ENCODE measurements around the gene SLC16A1. TPM values are rescaled to one million over a fixed set of nuclear protein-coding genes. Genes with fewer than 3 reads are reported as not detected.
"Not testable (repeated sequence)": the region's sequence is repeated elsewhere in the genome, so short reads cannot be mapped to it uniquely, and the experiment has no call there.

The SLC16A1 gene
- polyA plus RNA-seq, 1 donor: 43.0 TPM

- H3K27ac ChIP-seq (ENCODE audit: low read length): peak overlapping the region; percentile 86
- H3K36me3 ChIP-seq (ENCODE audit: control insufficient read depth, insufficient read depth, low read length): no peaks in the 10 kb centered on the region
- H3K27me3 ChIP-seq (ENCODE audit: control insufficient read depth, insufficient read depth, low read length): no peaks in the 10 kb centered on the region
- DNase-seq: peak; percentile 89 to 95
- no peaks in the 10 kb centered on the region for H3K9me3 ChIP-seq (ENCODE audit: control insufficient read depth, low read depth, low read length)
- WGBS (ENCODE audit: insufficient coverage, low lambda C conversion rate): 33% methylated on average over 3 of the region's 4 CpGs
- H3K4me1 ChIP-seq (ENCODE audit: control insufficient read depth, insufficient read depth, low read length): peaks cover 23% of the 10 kb centered on the region
- H3K4me3 ChIP-seq (ENCODE audit: low read length): no peak overlapping the region
Measured at GRCh38 chr1:112904831-112905261, 51.1 kb downstream of the SLC16A1 start.

- DNase-seq: peak in 1 of 2 donors; percentile 43
- H3K27ac ChIP-seq (ENCODE audit: low read length): peak overlapping the region; percentile 86
- no CpG with 5 or more reads among the region's 5 CpGs for WGBS (ENCODE audit: insufficient coverage, low lambda C conversion rate)
Measured at GRCh38 chr1:112904071-112904830, 51.7 kb downstream of the SLC16A1 start.

GRCh38 chr1:112902221-112902620 lies 53.8 kb downstream of the SLC16A1 start:
- Histone ChIP-seq H3K4me3 (ENCODE audit: low read length) (no peak overlapping the region), H3K4me1 (ENCODE audit: control insufficient read depth, insufficient read depth, low read length) (peaks cover 23% of the 10 kb centered on the region), H3K27me3 (ENCODE audit: control insufficient read depth, insufficient read depth, low read length) (no peaks in the 10 kb centered on the region), H3K9me3 (ENCODE audit: control insufficient read depth, low read depth, low read length) (no peaks in the 10 kb centered on the region), H3K27ac (ENCODE audit: low read length) (no peak overlapping the region), H3K36me3 (ENCODE audit: control insufficient read depth, insufficient read depth, low read length) (no peaks in the 10 kb centered on the region)
- no peak for DNase-seq

More at GRCh38 chr1:112904071-112904830, 51.7 kb downstream of the SLC16A1 start:
- Histone ChIP-seq H3K4me3 (ENCODE audit: low read length) (no peak overlapping the region), H3K27me3 (ENCODE audit: control insufficient read depth, insufficient read depth, low read length) (no peaks in the 10 kb centered on the region), H3K36me3 (ENCODE audit: control insufficient read depth, insufficient read depth, low read length) (no peaks in the 10 kb centered on the region), H3K9me3 (ENCODE audit: control insufficient read depth, low read depth, low read length) (no peaks in the 10 kb centered on the region), H3K4me1 (ENCODE audit: control insufficient read depth, insufficient read depth, low read length) (peaks cover 23% of the 10 kb centered on the region)

GRCh38 chr1:112901387-112901786 lies 54.6 kb downstream of the SLC16A1 start:
- no peak for DNase-seq
- Histone ChIP-seq H3K4me1 (ENCODE audit: control insufficient read depth, insufficient read depth, low read length) (peaks cover 17% of the 10 kb centered on the region), H3K36me3 (ENCODE audit: control insufficient read depth, insufficient read depth, low read length) (no peaks in the 10 kb centered on the region), H3K4me3 (ENCODE audit: low read length) (no peak overlapping the region), H3K27me3 (ENCODE audit: control insufficient read depth, insufficient read depth, low read length) (no peaks in the 10 kb centered on the region), H3K9me3 (ENCODE audit: control insufficient read depth, low read depth, low read length) (peaks cover 2% of the 10 kb centered on the region), H3K27ac (ENCODE audit: low read length) (no peak overlapping the region)
- no CpG with 5 or more reads among the region's 2 CpGs for WGBS (ENCODE audit: insufficient coverage, low lambda C conversion rate)

- H3K9me3 ChIP-seq (ENCODE audit: control insufficient read depth, low read depth, low read length): peaks cover 16% of the 10 kb centered on the region
- H3K4me1 ChIP-seq (ENCODE audit: control insufficient read depth, insufficient read depth, low read length): no peaks in the 10 kb centered on the region
- no peaks in the 10 kb centered on the region for H3K36me3 ChIP-seq (ENCODE audit: control insufficient read depth, insufficient read depth, low read length)
- H3K27ac ChIP-seq (ENCODE audit: low read length): no peak overlapping the region
- H3K4me3 ChIP-seq (ENCODE audit: low read length): no peak overlapping the region
- no peak for DNase-seq
- no peaks in the 10 kb centered on the region for H3K27me3 ChIP-seq (ENCODE audit: control insufficient read depth, insufficient read depth, low read length)
Measured at GRCh38 chr1:112896783-112897182, 59.2 kb downstream of the SLC16A1 start.

GRCh38 chr1:112894561-112895011 lies 61.4 kb downstream of the SLC16A1 start:
- Histone ChIP-seq H3K36me3 (ENCODE audit: control insufficient read depth, insufficient read depth, low read length) (no peaks in the 10 kb centered on the region), H3K27me3 (ENCODE audit: control insufficient read depth, insufficient read depth, low read length) (no peaks in the 10 kb centered on the region), H3K4me1 (ENCODE audit: control insufficient read depth, insufficient read depth, low read length) (no peaks in the 10 kb centered on the region), H3K27ac (ENCODE audit: low read length) (no peak overlapping the region), H3K9me3 (ENCODE audit: control insufficient read depth, low read depth, low read length) (peaks cover 16% of the 10 kb centered on the region), H3K4me3 (ENCODE audit: low read length) (no peak overlapping the region)
- WGBS (ENCODE audit: insufficient coverage, low lambda C conversion rate): no CpG with 5 or more reads among the region's 35 CpGs
- no peak for DNase-seq

- Histone ChIP-seq H3K9me3 (ENCODE audit: control insufficient read depth, low read depth, low read length) (peaks cover 16% of the 10 kb centered on the region), H3K36me3 (ENCODE audit: control insufficient read depth, insufficient read depth, low read length) (no peaks in the 10 kb centered on the region), H3K4me1 (ENCODE audit: control insufficient read depth, insufficient read depth, low read length) (no peaks in the 10 kb centered on the region), H3K27me3 (ENCODE audit: control insufficient read depth, insufficient read depth, low read length) (no peaks in the 10 kb centered on the region), H3K4me3 (ENCODE audit: low read length) (no peak overlapping the region), H3K27ac (ENCODE audit: low read length) (no peak overlapping the region)
- no peak for DNase-seq
- WGBS (ENCODE audit: insufficient coverage, low lambda C conversion rate): no CpG with 5 or more reads among the region's 3 CpGs
Measured at GRCh38 chr1:112894010-112894292, 62.0 kb downstream of the SLC16A1 start.

GRCh38 chr1:112893288-112894009 lies 62.5 kb downstream of the SLC16A1 start:
- Histone ChIP-seq H3K36me3 (ENCODE audit: control insufficient read depth, insufficient read depth, low read length) (no peaks in the 10 kb centered on the region), H3K9me3 (ENCODE audit: control insufficient read depth, low read depth, low read length) (peaks cover 16% of the 10 kb centered on the region), H3K4me1 (ENCODE audit: control insufficient read depth, insufficient read depth, low read length) (no peaks in the 10 kb centered on the region), H3K27me3 (ENCODE audit: control insufficient read depth, insufficient read depth, low read length) (no peaks in the 10 kb centered on the region), H3K27ac (ENCODE audit: low read length) (no peak overlapping the region), H3K4me3 (ENCODE audit: low read length) (no peak overlapping the region)
- no peak for DNase-seq
- 80% methylated on average over 1 of the region's 6 CpGs for WGBS (ENCODE audit: insufficient coverage, low lambda C conversion rate)

- not testable (repeated sequence) for H3K9me3 ChIP-seq (ENCODE audit: control insufficient read depth, low read depth, low read length); H3K4me1 ChIP-seq (ENCODE audit: control insufficient read depth, insufficient read depth, low read length); H3K4me3 ChIP-seq (ENCODE audit: low read length); H3K36me3 ChIP-seq (ENCODE audit: control insufficient read depth, insufficient read depth, low read length); H3K27me3 ChIP-seq (ENCODE audit: control insufficient read depth, insufficient read depth, low read length); H3K27ac ChIP-seq (ENCODE audit: low read length); DNase-seq
- WGBS (ENCODE audit: insufficient coverage, low lambda C conversion rate): no CpG with 5 or more reads among the region's 9 CpGs
Measured at GRCh38 chr1:112889906-112890305, 66.1 kb downstream of the SLC16A1 start.

- Histone ChIP-seq H3K36me3 (ENCODE audit: control insufficient read depth, insufficient read depth, low read length) (no peaks in the 10 kb centered on the region), H3K4me3 (ENCODE audit: low read length) (no peak overlapping the region), H3K27ac (ENCODE audit: low read length) (no peak overlapping the region), H3K27me3 (ENCODE audit: control insufficient read depth, insufficient read depth, low read length) (no peaks in the 10 kb centered on the region), H3K4me1 (ENCODE audit: control insufficient read depth, insufficient read depth, low read length) (no peaks in the 10 kb centered on the region), H3K9me3 (ENCODE audit: control insufficient read depth, low read depth, low read length) (peaks cover 1% of the 10 kb centered on the region)
- no peak for DNase-seq
- no CpG with 5 or more reads among the region's 2 CpGs for WGBS (ENCODE audit: insufficient coverage, low lambda C conversion rate)
Measured at GRCh38 chr1:112889052-112889768, 66.8 kb downstream of the SLC16A1 start.
